ENCODE measurements around the gene SELENOM. TPM values are rescaled to one million over a fixed set of nuclear protein-coding genes. Genes with fewer than 3 reads are reported as not detected.

Gene SELENOM
- total and polyA plus RNA-seq, 4 donors = 368 to 1,228 (median 666) TPM

GRCh38 chr22:31095637-31096249 lies 11.6 kb downstream of the SELENOM start:
- intact Hi-C loops (cut with DNase I) = no loop called here
- WGBS, 2 donors = 76 to 89% methylated on average over 3 of the region's 3 CpGs
- Histone ChIP-seq H3K9me3 (ENCODE audit: control insufficient read depth, low read length) (no peaks in the 10 kb centered on the region), H3K4me1 (ENCODE audit: control insufficient read depth in 1 of 2, insufficient read depth in 2 of 2, low read length in 2 of 2) (no peaks in the 10 kb centered on the region), H3K27ac (ENCODE audit: low read depth in 1 of 2, low read length in 2 of 2) (peak overlapping the region in 1 of 2 donors; percentile 10), H3K36me3 (ENCODE audit: control insufficient read depth in 1 of 2, insufficient read depth in 2 of 2, low read length in 1 of 2) (peaks cover 8 to 38% of the 10 kb centered on the region in 2 donors), H3K27me3 (ENCODE audit: control insufficient read depth in 1 of 2, insufficient read depth in 2 of 2, low read length in 1 of 2) (no peaks in the 10 kb centered on the region), H3K4me3 (ENCODE audit: low read length in 2 of 2) (no peak overlapping the region)
- DNase-seq (no peak), ATAC-seq (ENCODE audit: low FRiP score) (no peak)

GRCh38 chr22:31094741-31095140 lies 12.6 kb downstream of the SELENOM start:
- no peaks in the 10 kb centered on the region for H3K9me3 ChIP-seq (ENCODE audit: control insufficient read depth, low read length)
- H3K4me3 ChIP-seq (ENCODE audit: low read length in 2 of 2) = no peak overlapping the region
- no peaks in the 10 kb centered on the region for H3K4me1 ChIP-seq (ENCODE audit: control insufficient read depth in 1 of 2, insufficient read depth in 2 of 2, low read length in 2 of 2)
- intact Hi-C loops (cut with DNase I) = no loop called here
- ATAC-seq (ENCODE audit: low FRiP score) (no peak), DNase-seq (no peak)
- H3K27me3 ChIP-seq (ENCODE audit: control insufficient read depth in 1 of 2, insufficient read depth in 2 of 2, low read length in 1 of 2) = no peaks in the 10 kb centered on the region
- peak overlapping the region in 1 of 2 donors; percentile 8 for H3K27ac ChIP-seq (ENCODE audit: low read depth in 1 of 2, low read length in 2 of 2)
- 75% methylated on average over 7 of the region's 7 CpGs for WGBS, 2 donors
- H3K36me3 ChIP-seq (ENCODE audit: control insufficient read depth in 1 of 2, insufficient read depth in 2 of 2, low read length in 1 of 2) = peaks cover 4 to 38% of the 10 kb centered on the region in 2 donors

GRCh38 chr22:31094021-31094551 lies 13.3 kb downstream of the SELENOM start:
- DNase-seq (peak in 1 of 2 donors; percentile 50), ATAC-seq (ENCODE audit: low FRiP score) (no peak)
- H3K4me3 ChIP-seq (ENCODE audit: low read length in 2 of 2) = no peak overlapping the region

GRCh38 chr22:31093086-31093850 lies 14.1 kb downstream of the SELENOM start:
- no peak overlapping the region for H3K4me3 ChIP-seq (ENCODE audit: low read length in 2 of 2)
- DNase-seq (peak; percentile 88 to 91), ATAC-seq (ENCODE audit: low FRiP score) (peak; percentile 69)
- H3K27ac ChIP-seq (ENCODE audit: low read depth in 1 of 2, low read length in 2 of 2) = peak overlapping the region in 1 of 2 donors; percentile 58
- WGBS, 2 donors = 31 to 32% methylated on average over 31 to 33 of the region's 33 CpGs
- H3K27me3 ChIP-seq (ENCODE audit: control insufficient read depth in 1 of 2, insufficient read depth in 2 of 2, low read length in 1 of 2) = no peaks in the 10 kb centered on the region
- H3K9me3 ChIP-seq (ENCODE audit: control insufficient read depth, low read length) = no peaks in the 10 kb centered on the region
- H3K4me1 ChIP-seq (ENCODE audit: control insufficient read depth in 1 of 2, insufficient read depth in 2 of 2, low read length in 2 of 2) = no peaks in the 10 kb centered on the region
- peaks cover 0 to 35% of the 10 kb centered on the region in 2 donors for H3K36me3 ChIP-seq (ENCODE audit: control insufficient read depth in 1 of 2, insufficient read depth in 2 of 2, low read length in 1 of 2)
- intact Hi-C loops (cut with DNase I) = no loop called here

More at GRCh38 chr22:31094021-31094551, 13.3 kb downstream of the SELENOM start:
- 14 to 16% methylated on average over 5 of the region's 5 CpGs for whole genome bisulfite sequencing, 2 donors
- H3K9me3 ChIP-seq (ENCODE audit: control insufficient read depth, low read length) = no peaks in the 10 kb centered on the region
- H3K36me3 ChIP-seq (ENCODE audit: control insufficient read depth in 1 of 2, insufficient read depth in 2 of 2, low read length in 1 of 2) = peaks cover 0 to 33% of the 10 kb centered on the region in 2 donors
- peak overlapping the region; percentile 17 to 58 for H3K27ac ChIP-seq (ENCODE audit: low read depth in 1 of 2, low read length in 2 of 2)
- intact Hi-C loops (cut with DNase I) = no loop called here
- no peaks in the 10 kb centered on the region for H3K4me1 ChIP-seq (ENCODE audit: control insufficient read depth in 1 of 2, insufficient read depth in 2 of 2, low read length in 2 of 2)
- H3K27me3 ChIP-seq (ENCODE audit: control insufficient read depth in 1 of 2, insufficient read depth in 2 of 2, low read length in 1 of 2) = no peaks in the 10 kb centered on the region

- Histone ChIP-seq H3K27ac (ENCODE audit: low read depth in 1 of 2, low read length in 2 of 2) (no peak overlapping the region), H3K4me3 (ENCODE audit: low read length in 2 of 2) (no peak overlapping the region), H3K4me1 (ENCODE audit: control insufficient read depth in 1 of 2, insufficient read depth in 2 of 2, low read length in 2 of 2) (no peaks in the 10 kb centered on the region), H3K36me3 (ENCODE audit: control insufficient read depth in 1 of 2, insufficient read depth in 2 of 2, low read length in 1 of 2) (peaks cover 0 to 33% of the 10 kb centered on the region in 2 donors), H3K27me3 (ENCODE audit: control insufficient read depth in 1 of 2, insufficient read depth in 2 of 2, low read length in 1 of 2) (no peaks in the 10 kb centered on the region), H3K9me3 (ENCODE audit: control insufficient read depth, low read length) (no peaks in the 10 kb centered on the region)
- ATAC-seq (ENCODE audit: low FRiP score) (no peak), DNase-seq (no peak)
- intact Hi-C loops (cut with DNase I) = no loop called here
- 82% methylated on average over 9 of the region's 9 CpGs for WGBS, 2 donors
Observed at GRCh38 chr22:31092161-31092560, 15.2 kb downstream of the SELENOM start.

- H3K27me3 ChIP-seq (ENCODE audit: control insufficient read depth in 1 of 2, insufficient read depth in 2 of 2, low read length in 1 of 2) = no peaks in the 10 kb centered on the region
- no peaks in the 10 kb centered on the region for H3K9me3 ChIP-seq (ENCODE audit: control insufficient read depth, low read length)
- ATAC-seq (ENCODE audit: low FRiP score) (no peak), DNase-seq (peak in 1 of 2 donors; percentile 47)
- 44 to 48% methylated on average over 29 of the region's 29 CpGs for WGBS, 2 donors
- H3K4me1 ChIP-seq (ENCODE audit: control insufficient read depth in 1 of 2, insufficient read depth in 2 of 2, low read length in 2 of 2) = no peaks in the 10 kb centered on the region
- H3K36me3 ChIP-seq (ENCODE audit: control insufficient read depth in 1 of 2, insufficient read depth in 2 of 2, low read length in 1 of 2) = peaks cover 0 to 27% of the 10 kb centered on the region in 2 donors
- intact Hi-C loops (cut with DNase I) = loop anchor here in 1 of 2 donors (2.0 kb wide), 1 partner anchor 15 kb away; the partner anchor contains the start of gene SELENOM
- no peak overlapping the region for H3K4me3 ChIP-seq (ENCODE audit: low read length in 2 of 2)
- peak overlapping the region in 1 of 2 donors; percentile 37 for H3K27ac ChIP-seq (ENCODE audit: low read depth in 1 of 2, low read length in 2 of 2)
Observed at GRCh38 chr22:31091106-31091975, 16.0 kb downstream of the SELENOM start.

- 40 to 43% methylated on average over 15 of the region's 15 CpGs for WGBS, 2 donors
- H3K9me3 ChIP-seq (ENCODE audit: control insufficient read depth, low read length) = no peaks in the 10 kb centered on the region
- H3K4me3 ChIP-seq (ENCODE audit: low read length in 2 of 2) = no peak overlapping the region
- no peaks in the 10 kb centered on the region for H3K4me1 ChIP-seq (ENCODE audit: control insufficient read depth in 1 of 2, insufficient read depth in 2 of 2, low read length in 2 of 2)
- peaks cover 0 to 24% of the 10 kb centered on the region in 2 donors for H3K36me3 ChIP-seq (ENCODE audit: control insufficient read depth in 1 of 2, insufficient read depth in 2 of 2, low read length in 1 of 2)
- peak overlapping the region in 1 of 2 donors; percentile 63 for H3K27ac ChIP-seq (ENCODE audit: low read depth in 1 of 2, low read length in 2 of 2)
- ATAC-seq (ENCODE audit: low FRiP score) = peak; percentile 58
- H3K27me3 ChIP-seq (ENCODE audit: control insufficient read depth in 1 of 2, insufficient read depth in 2 of 2, low read length in 1 of 2) = no peaks in the 10 kb centered on the region
- peak in 1 of 2 donors; percentile 77 for DNase-seq
- intact Hi-C loops (cut with DNase I) = loop anchor here in 1 of 2 donors (2.0 kb wide), 1 partner anchor 16 kb away; the partner anchor contains the start of gene SELENOM
Observed at GRCh38 chr22:31090217-31091085, 16.9 kb downstream of the SELENOM start.

Measured in aorta (tissue), 5 donors.